ENCODE results near the gene ORM2. TPM values are rescaled to one million over a fixed set of nuclear protein-coding genes. Genes with fewer than 3 reads are reported as not detected.
"Not testable (repeated sequence)": the region's sequence is repeated elsewhere in the genome, so short reads cannot be mapped to it uniquely, and the experiment has no call there.

Gene ORM2
- total RNA-seq, 2 experiments from 2014 or later = not detected

DNA sequence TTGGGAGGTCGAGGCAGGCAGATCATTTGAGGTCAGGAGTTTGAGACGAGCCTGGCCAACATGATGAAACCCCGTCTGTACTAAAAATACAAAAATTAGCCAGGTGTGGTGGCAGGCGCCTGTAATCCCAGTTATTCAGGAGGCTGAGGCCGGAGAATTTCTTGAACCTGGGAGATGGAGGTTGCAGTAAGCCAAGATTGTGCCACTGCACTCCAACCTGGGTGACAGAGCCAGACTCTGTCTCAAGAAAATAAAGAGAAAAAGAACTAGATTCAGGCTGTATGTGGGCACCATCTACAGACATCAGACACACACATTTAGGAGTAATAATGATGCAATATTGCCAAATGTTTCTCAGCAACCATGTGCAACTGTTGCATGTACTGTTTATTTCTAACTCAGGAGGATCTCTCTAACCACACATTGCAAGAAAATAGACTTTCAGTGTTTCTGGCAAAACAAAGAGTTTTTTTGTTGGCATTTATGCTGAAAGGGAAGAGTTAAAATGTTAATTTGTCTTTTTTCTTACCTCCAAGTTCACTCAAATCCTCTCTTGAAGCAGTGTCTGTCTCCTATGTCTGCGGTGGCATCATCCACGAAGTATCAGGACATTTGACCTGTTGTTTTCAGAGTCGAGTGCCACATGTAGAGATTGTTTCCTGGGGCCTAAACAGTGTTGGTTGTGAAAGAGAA is 11.9 kb upstream of the ORM2 start:
- Mint-ChIP-seq H3K4me1 (peaks cover 4% of the 10 kb centered on the region), H3K4me3 (no peak overlapping the region), H3K36me3 (no peaks in the 10 kb centered on the region), H3K27ac (peak overlapping the region; percentile 77), H3K27me3 (no peaks in the 10 kb centered on the region), H3K9me3 (no peaks in the 10 kb centered on the region)
- DNase-seq = no peak

DNA sequence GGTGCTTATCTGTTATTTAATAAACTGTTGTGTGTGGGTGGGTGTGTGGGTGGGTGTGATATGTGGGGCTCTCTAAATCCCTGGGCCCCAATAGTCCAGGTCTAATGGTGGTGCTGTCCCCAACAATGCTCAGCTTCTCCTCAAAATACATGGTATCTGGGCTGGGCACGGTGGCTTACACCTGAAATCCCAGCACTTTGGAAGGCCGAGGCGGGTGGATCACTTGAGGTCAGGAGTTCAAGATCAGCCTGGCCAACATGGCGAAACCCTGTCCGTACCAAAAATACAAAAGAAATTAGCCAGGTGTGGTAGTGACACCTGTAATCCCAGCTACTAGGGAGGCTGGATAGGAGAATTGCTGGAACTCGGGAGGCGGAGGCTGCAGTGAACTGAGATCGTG is 11.3 kb upstream of the ORM2 start:
- Mint-ChIP-seq H3K27ac (peak overlapping the region; percentile 77), H3K4me3 (no peak overlapping the region), H3K27me3 (no peaks in the 10 kb centered on the region), H3K9me3 (no peaks in the 10 kb centered on the region), H3K4me1 (peaks cover 4% of the 10 kb centered on the region), H3K36me3 (no peaks in the 10 kb centered on the region)
- DNase-seq = no peak

DNA sequence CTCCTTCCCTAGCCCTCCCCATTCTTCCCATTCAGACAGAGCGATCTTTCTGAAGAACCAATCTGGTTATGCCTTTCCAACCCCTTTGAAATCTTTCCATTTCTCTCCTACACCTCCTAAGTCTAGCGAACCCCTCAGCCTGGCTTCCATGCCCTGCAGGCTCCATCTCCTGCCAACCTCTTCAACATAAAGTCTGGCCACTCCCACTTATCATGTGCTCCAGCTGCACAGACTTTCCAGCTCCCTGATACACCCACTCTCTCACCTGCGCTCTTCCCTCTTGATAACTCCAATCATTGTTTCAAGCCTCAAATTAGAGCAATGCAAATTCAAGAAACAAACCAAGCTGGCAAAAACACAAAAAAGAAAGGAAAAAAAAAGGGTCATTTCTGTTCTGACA is 10.5 kb upstream of the ORM2 start:
- no peak for DNase-seq
- H3K4me1 Mint-ChIP-seq = peaks cover 4% of the 10 kb centered on the region
- no peak overlapping the region for H3K4me3 Mint-ChIP-seq

DNA sequence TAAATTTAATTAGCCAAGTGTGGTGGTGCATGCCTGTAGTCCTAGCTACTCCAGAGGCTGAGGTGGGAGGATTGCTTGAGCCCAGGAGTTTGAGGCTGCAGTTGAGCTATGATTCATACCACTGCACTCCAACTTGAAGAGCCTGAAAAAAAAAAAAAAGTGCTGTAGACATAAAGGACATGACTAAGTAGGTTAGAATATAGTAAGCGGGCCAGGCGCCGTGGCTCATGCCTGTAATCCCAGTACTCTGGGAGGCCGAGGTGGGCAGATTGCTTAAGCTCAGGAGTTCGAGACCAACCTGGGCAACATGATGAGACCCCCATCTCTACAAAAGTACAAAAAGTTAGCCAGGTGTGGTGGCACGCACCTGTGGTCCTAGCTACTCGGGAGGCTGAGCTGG is 9.0 kb upstream of the ORM2 start:
- not testable (repeated sequence) for H3K9me3 Mint-ChIP-seq, DNase-seq, H3K4me3 Mint-ChIP-seq

More for the DNA sequence above, 10.5 kb upstream of the ORM2 start:
- Mint-ChIP-seq H3K36me3 (no peaks in the 10 kb centered on the region), H3K27ac (no peak overlapping the region), H3K9me3 (no peaks in the 10 kb centered on the region), H3K27me3 (no peaks in the 10 kb centered on the region)

DNA sequence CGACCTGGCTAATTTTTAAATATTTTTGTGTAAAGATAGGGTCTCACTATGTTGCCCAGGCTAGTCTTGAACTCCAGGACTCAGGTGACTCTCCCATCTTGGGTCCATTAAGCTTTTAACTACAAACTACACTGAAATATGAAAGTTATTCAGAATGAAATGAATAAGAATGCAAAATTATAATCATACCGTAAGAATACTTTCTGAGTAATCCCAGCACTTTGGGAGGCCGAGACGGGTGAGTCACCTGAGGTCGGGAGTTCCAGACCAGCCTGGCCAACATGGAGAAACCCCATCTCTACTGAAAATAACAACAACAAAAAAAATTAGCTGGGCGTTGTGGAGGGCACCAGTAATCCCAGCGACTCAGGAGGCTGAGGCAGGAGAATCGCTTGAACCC is 7.9 kb upstream of the ORM2 start:
- no peak overlapping the region for H3K4me3 Mint-ChIP-seq
- no peak for DNase-seq

More for the DNA sequence above, 9.0 kb upstream of the ORM2 start:
- H3K27me3 Mint-ChIP-seq, H3K36me3 Mint-ChIP-seq, H3K27ac Mint-ChIP-seq, H3K4me1 Mint-ChIP-seq: not testable (repeated sequence)

DNA sequence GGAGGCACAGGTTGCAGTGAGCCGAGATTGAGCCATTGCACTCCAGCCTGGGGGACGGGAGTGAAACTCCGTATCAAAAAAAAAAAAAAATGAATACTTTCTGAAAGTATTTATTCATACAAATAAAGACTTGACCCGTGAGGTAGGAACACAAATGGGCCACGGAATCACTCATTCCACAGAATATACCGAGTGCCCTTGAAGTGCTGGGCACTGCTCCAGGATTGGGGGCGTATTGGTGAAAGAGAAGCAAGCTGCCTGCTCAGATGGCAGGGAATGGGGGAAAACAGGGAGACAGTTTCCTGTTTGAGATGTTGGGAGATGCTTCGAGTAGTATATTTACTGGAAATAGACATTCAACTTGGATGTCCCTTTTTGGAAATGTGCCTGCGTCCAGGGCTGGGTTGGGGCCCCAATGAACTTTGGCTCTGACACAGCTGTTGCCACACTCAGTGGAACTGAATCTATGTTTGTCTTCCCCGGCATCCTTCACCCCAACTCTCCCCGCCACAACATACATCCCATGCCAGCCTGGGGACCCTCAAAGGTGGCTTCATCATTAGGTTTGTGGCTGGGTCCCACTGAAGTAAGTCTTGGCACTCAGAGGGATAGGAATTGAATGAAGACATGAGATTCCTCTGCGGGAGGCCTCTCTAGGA is 7.4 kb upstream of the ORM2 start:
- not testable (repeated sequence) for DNase-seq, H3K27ac Mint-ChIP-seq, H3K4me3 Mint-ChIP-seq

More for the DNA sequence above, 7.9 kb upstream of the ORM2 start:
- Mint-ChIP-seq H3K4me1 (peaks cover 4% of the 10 kb centered on the region), H3K9me3 (no peaks in the 10 kb centered on the region), H3K36me3 (no peaks in the 10 kb centered on the region), H3K27me3 (no peaks in the 10 kb centered on the region), H3K27ac (no peak overlapping the region)

DNA sequence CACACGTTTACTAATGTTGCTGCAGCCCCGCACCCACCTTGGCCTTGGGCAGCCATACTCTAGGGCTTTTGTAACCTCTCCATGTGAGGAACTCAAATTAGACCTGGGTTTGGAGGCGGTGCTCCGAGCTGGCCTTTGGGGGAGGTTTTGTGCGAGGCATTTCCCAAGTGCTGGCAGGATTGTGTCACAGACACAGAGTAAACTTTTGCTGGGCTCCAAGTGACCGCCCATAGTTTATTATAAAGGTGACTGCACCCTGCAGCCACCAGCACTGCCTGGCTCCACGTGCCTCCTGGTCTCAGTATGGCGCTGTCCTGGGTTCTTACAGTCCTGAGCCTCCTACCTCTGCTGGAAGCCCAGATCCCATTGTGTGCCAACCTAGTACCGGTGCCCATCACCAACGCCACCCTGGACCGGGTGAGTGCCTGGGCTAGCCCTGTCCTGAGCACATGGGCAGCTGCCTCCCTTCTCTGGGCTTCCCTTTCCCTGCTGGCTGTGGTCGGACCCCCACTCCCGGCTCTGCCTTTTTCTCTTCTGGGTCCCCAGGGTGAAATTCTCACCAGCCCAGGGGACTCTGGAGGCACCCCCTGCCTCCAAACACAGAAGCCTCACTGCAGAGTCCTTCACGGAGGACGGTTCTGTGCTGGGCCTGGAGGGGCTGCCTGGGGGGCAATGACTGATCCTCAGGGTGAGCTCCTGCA is 6.7 kb upstream of the ORM2 start, which contains the start of gene ORM1:
Gene ORM1 (plus strand): TSS at position 268 of the 701 bp plus-strand sequence. CDS start 36 bp downstream, at position 304.
- not testable (repeated sequence) for H3K27ac Mint-ChIP-seq

More for the DNA sequence above, 7.4 kb upstream of the ORM2 start:
- not testable (repeated sequence) for H3K36me3 Mint-ChIP-seq, H3K4me1 Mint-ChIP-seq, H3K27me3 Mint-ChIP-seq, H3K9me3 Mint-ChIP-seq

DNA sequence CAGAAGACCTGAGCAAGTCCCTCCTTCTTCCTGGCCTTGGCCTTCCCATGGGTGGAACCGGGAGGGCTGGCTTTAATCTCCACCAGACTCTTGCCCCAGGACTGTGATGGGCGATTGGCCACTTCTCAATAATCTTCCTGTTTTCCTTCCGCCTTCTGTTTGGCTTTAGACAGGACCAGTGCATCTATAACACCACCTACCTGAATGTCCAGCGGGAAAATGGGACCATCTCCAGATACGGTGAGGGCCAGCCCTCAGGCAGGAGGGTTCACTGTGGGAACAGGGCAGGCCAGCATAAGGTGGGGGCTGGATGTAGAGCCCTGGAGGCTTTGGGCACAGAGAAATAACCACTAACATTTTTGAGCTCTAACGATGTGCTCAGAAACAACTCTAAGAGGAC is 5.8 kb upstream of the ORM2 start:
- H3K4me1 Mint-ChIP-seq, H3K4me3 Mint-ChIP-seq, H3K27me3 Mint-ChIP-seq, DNase-seq, H3K9me3 Mint-ChIP-seq, H3K36me3 Mint-ChIP-seq, H3K27ac Mint-ChIP-seq: not testable (repeated sequence)

More for the DNA sequence above, 6.7 kb upstream of the ORM2 start, which contains the start of gene ORM1:
- not testable (repeated sequence) for H3K4me1 Mint-ChIP-seq, H3K9me3 Mint-ChIP-seq, H3K4me3 Mint-ChIP-seq, DNase-seq, H3K36me3 Mint-ChIP-seq, H3K27me3 Mint-ChIP-seq

DNA sequence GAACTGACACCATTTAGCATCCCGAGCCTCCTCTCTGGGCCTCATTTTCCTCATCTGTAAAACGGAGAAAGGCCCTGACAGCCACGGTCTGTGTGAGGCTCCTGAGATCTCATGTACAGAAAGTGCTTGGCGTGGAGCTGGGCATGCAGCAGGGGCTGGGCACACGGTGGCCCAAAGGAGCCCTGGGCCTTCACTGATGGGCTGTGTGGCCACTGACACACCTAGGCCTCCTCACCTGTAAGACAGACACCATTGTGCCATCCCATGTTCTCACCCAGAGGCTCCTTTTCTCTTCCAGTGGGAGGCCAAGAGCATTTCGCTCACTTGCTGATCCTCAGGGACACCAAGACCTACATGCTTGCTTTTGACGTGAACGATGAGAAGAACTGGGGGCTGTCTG is 5.2 kb upstream of the ORM2 start:
- Mint-ChIP-seq H3K4me3 (no peak overlapping the region), H3K27me3 (no peaks in the 10 kb centered on the region), H3K9me3 (no peaks in the 10 kb centered on the region), H3K4me1 (no peaks in the 10 kb centered on the region), H3K27ac (no peak overlapping the region), H3K36me3 (no peaks in the 10 kb centered on the region)
- DNase-seq = no peak

DNA sequence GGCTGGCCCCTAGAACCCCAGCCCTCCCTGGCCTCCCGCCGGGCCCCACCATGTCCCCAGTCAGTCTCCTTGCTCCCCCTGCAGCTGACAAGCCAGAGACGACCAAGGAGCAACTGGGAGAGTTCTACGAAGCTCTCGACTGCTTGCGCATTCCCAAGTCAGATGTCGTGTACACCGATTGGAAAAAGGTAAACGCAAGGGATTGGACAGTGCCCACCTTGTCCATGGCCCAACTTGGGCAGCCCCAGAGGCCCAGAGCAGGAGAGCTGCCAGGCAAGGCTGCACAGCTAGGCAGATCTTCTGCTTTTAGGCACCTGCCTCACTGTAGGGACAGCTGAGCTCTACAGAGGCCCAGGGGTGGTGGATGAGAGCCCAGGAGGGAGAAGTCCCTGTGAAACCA is 4.7 kb upstream of the ORM2 start:
- H3K4me1 Mint-ChIP-seq, DNase-seq, H3K9me3 Mint-ChIP-seq, H3K4me3 Mint-ChIP-seq, H3K36me3 Mint-ChIP-seq, H3K27me3 Mint-ChIP-seq, H3K27ac Mint-ChIP-seq: not testable (repeated sequence)

DNA sequence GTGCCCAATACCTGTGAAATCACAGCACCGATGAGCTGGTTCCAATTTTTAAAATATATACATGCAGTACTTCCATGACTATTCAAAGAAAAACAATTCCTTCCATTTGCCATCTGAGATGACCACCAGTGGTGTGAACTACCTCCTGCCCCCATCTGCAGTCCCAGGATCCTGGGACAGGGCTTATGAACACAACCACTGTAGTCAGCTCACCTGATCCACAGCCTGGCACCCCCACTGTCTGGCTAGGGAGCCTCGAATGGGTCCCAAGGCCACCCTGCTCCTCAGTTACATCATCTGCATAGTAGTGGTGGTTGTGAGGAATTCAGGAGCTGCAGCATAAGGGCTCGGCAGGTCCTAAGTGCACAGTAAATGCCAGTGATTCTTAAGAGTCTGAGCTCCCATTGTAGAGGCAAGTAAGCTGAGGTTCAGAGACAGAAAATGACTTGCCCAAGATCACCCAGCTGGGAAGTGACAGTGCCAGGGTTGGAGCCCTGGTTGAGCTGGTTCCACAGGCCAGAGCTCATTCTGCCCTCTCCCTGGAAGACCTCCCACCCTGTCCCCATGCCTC is 3.9 kb upstream of the ORM2 start:
- not testable (repeated sequence) for H3K27ac Mint-ChIP-seq

DNA sequence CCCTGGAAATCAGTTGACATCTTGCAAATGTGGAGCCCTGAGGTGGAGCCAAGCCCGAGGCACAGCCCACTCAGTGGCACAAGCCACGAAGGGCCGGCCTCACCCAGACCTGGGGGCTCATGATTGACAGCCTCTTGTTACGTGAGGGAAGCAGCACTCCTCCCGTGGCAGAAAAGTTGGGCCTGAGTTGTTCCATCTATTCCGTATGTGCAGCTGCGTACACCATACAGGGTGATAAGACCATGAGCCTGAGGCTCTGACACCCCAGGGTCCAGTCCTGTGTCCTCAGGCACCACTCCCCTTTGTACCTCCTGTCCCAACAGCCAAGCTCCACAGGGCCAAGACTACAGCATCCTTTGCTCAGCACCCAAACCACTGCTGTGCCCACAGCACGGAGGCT is 1.9 kb upstream of the ORM2 start:
- H3K4me3 Mint-ChIP-seq = no peak overlapping the region
- DNase-seq = no peak
- H3K27ac Mint-ChIP-seq = no peak overlapping the region
- no peaks in the 10 kb centered on the region for H3K27me3 Mint-ChIP-seq
- H3K36me3 Mint-ChIP-seq = no peaks in the 10 kb centered on the region
- H3K4me1 Mint-ChIP-seq = peaks cover 8% of the 10 kb centered on the region
- H3K9me3 Mint-ChIP-seq = no peaks in the 10 kb centered on the region

More for the DNA sequence above, 3.9 kb upstream of the ORM2 start:
- H3K36me3 Mint-ChIP-seq, H3K4me3 Mint-ChIP-seq, H3K9me3 Mint-ChIP-seq, H3K4me1 Mint-ChIP-seq, H3K27me3 Mint-ChIP-seq, DNase-seq: not testable (repeated sequence)

DNA sequence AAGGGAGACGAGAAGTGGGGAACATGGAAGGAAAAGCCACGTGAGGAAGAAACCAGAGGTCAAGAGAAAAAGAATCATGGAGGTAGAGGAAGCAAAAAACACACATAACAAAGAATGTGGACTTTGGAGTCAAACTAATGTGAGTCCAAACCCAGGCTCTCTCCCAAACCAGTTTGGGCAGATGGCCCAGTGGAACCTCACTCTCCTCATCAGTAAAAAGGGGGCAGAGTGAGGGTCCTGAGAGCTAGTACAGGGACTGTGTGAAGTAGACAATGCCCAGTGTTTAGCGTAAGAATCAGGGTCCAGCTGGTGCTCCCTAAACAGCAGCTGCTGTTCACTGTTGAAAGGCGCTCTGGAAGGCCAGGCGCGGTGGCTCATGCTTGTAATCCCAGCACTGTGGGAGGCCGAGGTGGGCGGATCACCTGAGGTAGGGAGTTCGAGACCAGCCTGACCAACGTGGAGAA is 1.3 kb upstream of the ORM2 start:
- H3K27me3 Mint-ChIP-seq, H3K9me3 Mint-ChIP-seq, H3K27ac Mint-ChIP-seq, H3K36me3 Mint-ChIP-seq, DNase-seq, H3K4me3 Mint-ChIP-seq, H3K4me1 Mint-ChIP-seq: not testable (repeated sequence)

DNA sequence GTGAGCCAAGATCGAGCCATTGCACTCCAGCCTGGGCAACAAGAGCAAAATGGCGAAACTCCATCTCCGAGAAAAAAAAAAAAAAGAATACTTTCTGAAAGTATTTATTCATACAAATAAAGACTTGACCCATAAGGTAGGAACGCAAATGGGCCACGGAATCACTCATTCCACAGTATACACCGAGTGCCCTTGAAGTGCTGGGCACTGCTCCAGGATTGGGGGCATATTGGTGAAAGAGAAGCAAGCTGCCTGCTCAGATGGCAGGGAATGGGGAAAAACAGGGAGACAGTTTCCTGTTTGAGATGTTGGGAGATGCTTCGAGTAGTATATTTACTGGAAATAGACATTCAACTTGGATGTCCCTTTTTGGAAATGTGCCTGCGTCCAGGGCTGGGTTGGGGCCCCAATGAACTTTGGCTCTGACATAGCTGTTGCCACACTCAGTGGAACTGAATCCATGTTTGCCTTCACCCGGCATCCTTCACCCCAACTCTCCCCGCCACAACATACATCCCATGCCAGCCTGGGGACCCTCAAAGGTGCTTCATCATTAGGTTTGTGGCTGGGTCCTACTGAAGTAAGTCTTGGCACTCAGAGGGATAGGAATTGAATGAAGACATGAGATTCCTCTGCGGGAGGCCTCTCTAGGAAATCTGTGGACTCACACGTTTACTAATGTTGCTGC is 588 bp upstream of the ORM2 start:
- not testable (repeated sequence) for H3K27ac Mint-ChIP-seq, H3K36me3 Mint-ChIP-seq, H3K27me3 Mint-ChIP-seq, H3K9me3 Mint-ChIP-seq, H3K4me3 Mint-ChIP-seq, H3K4me1 Mint-ChIP-seq, DNase-seq

DNA sequence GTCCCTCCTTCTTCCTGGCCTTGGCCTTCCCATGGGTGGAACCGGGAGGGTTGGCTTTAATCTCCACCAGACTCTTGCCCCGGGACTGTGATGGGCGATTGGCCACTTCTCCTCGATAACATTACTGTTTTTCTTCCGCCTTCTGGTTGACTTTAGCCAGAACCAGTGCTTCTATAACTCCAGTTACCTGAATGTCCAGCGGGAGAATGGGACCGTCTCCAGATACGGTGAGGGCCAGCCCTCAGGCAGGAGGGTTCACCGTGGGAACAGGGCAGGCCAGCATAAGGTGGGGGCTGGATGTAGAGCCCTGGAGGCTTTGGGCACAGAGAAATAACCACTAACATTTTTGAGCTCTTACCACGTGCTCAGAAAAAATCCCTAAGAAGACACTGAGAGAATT is 967 bp downstream of the ORM2 start:
- no peaks in the 10 kb centered on the region for H3K27me3 Mint-ChIP-seq
- H3K9me3 Mint-ChIP-seq = peaks cover 2% of the 10 kb centered on the region
- H3K36me3 Mint-ChIP-seq = peaks cover 10% of the 10 kb centered on the region
- no peak overlapping the region for H3K4me3 Mint-ChIP-seq
- no peak overlapping the region for H3K27ac Mint-ChIP-seq
- DNase-seq = no peak
- H3K4me1 Mint-ChIP-seq = peaks cover 8% of the 10 kb centered on the region
